Activated CD8-positive, alpha-beta memory T cell treated with anti-CD3 and anti-CD28 coated beads, Interleukin-2, amount 50 U/mL, for 4 hours (primary cell): ENCODE results near the gene INPP5A.

ENCODE experiments used
- DNase-seq: peaks from one replicate; pipeline ENCODE4 v3.0.0-alpha.2; 2020

Gene INPP5A

DNA sequence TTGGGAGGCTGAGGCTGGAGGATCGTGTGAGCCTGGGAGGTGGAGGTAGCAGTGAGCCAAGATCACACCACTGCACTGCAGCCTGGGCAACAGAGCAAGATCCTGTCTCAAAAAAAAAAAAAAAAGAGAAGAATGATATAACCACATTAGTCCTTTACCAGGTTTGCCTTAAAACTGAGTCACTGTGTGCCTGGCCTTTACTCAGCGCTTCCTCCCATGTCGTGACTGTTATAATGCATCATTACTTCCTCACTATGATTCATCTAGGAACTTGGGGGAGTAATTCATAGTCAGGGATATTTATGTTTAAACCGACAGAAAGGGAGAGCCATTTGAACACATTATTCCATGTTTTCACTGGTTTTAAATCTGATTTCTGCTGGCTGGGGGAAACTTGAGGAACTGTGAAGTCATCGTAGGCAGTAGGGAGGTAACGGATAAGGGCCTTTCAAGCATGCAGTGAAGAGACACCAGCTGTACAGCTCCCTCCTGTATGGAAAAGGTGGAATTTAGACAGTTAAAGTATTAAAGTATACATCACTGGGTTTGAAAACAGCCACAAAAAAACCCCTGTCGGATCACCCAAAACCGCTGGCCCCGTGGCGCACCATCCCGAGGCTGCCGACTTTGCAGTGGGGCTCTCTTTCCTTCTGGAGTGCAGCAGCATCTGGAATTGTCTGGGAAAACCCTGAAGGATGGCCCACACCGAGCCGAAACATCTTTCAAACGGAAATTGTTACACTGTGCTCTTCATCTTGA is 128.5 kb downstream of the INPP5A start:
- no peak for DNase-seq

DNA sequence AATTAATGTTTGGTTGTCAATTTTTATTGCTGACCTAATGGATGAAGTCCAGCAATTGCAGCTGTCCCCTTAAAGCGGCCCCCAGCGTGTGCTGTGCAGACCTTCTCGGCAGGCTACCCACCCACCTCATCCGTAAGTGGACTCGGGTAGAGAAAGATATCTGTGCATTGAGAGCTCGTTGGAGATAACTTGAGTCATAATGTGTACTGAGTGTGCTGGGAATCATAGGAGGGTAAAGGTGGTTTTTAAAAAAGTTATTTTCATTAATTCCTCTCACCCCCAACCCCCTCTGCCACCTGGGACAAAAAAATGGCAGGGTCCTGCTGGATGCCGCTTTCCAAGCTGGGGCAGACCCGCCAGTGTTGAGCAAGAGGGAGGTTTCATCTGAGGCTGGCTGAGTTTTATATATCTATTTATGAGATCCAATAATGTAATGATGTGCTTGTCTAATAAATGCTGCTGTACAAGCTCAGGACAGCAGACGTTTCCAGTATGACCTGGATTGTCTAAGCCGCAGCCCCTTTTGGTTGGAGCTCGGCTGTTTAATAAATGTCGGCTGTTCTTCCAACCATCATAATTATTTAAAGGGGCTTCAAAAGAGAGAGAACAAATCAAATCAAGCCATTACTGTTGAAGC is 129.2 kb downstream of the INPP5A start:
- no peak for DNase-seq

GRCh38 chr10:132667342-132668047 is 129.9 kb downstream of the INPP5A start:
- DNase-seq = no peak

DNA sequence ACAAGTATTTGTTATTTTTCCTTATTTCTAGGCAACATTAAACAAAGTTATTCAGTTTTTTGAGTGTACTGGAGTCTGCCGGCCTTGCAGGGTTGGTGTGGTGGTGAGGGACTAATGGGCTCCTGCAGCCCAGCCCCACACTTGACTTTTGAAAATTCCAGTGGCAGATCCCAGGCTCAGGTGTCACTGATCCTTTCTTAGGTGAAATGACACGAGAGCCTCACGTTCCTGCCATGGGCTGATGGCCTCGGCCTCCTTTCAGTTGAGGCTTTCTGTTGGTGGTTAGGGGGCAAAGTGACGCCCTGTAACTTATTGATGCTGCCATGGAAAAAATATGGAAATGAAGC is 130.4 kb downstream of the INPP5A start:
- no peak for DNase-seq

GRCh38 chr10:132669208-132669861 is 131.7 kb downstream of the INPP5A start:
- DNase-seq = no peak

DNA sequence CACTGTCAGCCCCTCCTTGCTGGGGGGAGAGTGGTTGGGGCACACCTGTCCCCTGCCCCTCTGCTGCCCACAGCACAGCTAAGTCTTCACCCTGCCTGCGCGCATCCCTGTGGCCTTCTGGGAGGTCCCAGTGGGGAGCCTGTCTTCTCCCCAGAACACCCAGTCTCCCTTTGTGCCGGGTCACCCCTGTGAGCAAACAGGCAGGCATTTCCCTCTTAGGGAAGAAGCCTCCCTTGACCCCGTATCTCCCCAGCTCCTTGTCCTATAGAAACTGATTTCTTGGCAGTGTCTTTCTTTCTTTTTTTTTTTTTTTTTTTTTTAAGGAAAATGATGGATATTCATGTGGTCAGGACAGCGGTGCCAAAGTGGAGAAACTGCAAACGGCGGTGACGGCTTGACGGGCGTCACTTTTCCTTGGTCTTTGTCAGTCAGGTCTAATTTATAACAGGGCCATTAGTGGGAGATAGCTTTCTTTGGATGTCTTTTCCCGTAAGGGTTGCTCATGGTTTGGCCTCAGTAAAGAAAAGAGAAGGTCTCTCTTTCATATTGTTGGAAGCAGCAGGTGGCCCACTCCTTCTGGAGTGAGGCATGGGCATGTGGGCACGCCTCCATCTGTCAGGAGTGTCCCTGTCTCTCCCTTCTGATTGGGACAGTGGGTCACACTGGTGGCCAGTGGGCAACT is 133.1 kb downstream of the INPP5A start:
- DNase-seq = no peak

DNA sequence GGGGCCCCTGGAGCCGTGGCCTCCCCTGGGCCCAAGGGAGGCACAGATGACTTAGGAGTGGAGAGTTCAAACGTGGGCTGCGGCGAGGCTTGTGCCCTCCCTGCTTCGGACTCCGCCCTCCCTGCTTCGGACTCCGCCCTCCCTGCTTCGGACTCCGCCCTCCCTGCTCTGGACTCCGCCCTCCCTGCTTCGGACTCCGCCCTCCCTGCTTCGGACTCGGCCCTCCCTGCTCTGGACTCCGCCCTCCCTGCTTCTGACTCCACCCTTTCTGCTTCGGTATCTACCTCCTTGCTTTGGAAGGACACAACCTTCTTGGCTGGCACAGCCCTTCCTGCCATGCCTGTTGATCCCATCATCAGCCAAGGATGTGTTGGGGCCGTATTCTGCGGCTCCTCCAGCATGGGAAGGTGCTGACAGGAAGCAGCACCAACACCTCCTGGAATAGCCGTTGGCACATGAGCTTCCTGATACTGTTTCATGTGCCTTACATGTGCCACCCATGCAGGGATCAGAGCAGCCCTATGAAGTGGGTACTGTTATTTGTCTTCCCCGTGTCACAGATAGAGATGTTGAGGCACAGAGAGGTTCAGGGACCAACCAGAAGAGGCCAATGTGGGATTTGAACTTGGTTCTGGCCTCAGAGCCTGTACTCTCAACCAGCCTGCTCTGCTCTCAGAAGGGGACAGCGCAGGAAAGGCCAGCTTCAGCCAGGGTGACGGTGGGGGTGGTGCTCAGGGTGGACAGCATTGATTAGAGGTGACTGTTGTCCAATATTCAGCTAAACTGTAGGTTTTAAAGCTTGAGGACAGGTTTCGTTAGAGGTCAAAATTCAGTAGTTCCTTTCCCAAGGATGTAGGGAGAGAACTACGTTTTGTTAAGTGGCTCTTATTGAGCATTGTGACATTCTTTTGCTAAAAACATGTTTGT is 133.9 kb downstream of the INPP5A start:
- DNase-seq = no peak

DNA sequence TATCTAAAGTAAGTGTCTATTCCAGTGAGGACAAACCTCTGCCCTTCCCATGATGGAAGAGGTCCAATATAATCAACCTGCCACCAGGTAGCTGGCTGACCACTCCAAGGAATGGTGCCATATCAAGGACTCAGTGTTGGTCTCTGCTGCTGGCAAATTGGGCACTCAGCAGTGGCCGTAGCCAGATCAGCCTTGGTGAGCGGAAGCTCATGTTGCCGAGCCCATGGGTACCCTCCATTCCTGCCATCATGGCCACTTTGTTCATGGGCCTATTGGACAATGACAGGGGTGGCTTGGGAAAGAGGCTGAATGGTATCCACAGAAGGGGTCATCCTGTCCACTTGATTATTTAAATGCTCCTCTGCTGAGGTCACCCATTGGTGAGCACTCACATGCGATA is 136.2 kb downstream of the INPP5A start:
- DNase-seq = peak; percentile 1

DNA sequence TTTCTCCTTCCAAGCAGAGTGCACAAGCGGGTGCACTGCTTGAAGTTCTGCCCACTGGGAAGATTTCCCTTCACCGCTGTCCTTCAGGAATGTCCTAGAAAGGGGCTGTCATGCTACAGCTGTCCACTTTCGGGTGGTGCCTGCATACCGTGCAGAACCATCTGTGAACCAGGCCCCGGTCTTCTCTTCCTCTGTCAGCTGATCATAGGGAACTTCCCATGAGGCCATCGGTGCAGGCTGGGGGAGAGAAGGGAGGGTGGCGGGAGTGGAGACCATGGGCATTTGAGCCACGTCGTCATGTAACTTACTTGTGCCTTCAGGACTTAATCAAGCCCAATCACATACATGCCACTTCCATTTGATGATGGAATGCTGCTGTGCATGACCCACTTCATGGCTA is 136.7 kb downstream of the INPP5A start:
- no peak for DNase-seq

- peak; percentile 7 for DNase-seq
These were observed 137.6 kb downstream of the INPP5A start for GRCh38 chr10:132675031-132675740.

DNA sequence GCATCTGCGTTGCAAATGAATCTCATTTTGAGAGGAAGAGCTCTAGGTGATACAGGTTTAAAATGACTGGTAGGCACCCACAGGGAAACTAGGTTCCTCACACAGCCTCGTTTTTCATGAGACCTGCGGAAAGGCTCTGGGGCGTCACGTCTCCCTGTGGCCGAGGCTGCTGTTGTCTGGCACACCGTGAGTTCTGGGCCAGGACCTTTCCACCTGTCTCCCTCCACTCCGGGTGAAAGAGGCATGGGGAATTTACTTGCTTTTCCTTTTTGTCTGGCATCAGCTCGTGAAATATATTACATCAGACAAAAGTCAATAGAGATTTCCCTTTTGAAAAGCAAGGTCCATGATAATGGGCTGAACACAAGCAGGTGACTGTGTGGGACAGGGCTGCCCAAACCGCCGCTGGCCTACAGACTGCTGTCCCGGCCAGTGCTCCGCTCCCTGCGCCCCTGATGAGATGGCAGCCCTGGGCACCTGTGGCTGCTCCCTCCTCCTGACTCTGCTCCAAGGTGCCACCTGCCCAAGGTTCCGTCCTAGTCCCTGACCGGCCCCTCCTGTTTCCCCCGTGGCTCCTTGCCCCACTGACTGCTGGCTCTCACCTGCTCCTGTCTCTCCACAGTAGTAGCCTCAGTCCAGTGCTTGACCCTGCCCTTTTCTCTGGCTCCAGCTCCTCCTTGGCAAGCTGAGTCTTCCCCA is 138.8 kb downstream of the INPP5A start:
- peak; percentile 7 for DNase-seq

- DNase-seq = peak; percentile 8
These were observed 139.5 kb downstream of the INPP5A start for GRCh38 chr10:132677096-132677472.

DNA sequence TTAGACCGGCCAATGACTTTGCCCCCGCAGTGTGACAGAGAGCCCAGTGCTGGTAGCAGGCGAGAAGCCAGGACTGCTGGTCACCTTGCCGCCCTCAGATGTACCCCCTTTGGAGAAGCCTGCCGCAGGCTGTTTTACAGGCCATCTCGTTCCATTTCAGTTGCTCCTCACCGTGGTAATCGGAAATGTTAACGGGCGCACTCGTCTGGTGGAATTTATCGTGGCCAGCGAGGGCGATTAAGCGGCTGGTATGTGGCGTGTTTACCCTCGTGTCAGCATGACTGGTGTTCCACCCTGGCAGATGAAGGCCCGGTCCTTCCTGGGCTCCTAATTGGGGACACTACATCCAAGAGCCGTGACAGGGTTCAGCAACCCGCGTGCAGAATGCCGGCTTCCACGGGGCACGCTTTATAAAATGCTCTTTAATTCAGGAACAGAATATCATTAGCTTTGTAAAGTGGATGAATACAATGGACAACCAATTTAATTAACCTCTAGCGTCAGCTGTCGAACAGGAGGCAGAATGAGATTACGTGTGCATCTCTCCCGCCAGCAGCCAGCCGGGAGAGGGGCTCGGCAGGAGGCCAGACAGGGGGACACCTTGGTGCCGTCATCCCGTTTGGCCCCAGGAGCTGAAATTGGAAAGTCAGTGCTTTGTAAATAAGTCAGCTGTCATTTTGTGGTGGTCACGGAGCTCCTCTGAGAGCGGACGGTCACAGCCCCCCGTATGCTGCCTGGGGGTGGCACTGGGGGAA is 140.1 kb downstream of the INPP5A start:
- DNase-seq = peak; percentile 9

DNA sequence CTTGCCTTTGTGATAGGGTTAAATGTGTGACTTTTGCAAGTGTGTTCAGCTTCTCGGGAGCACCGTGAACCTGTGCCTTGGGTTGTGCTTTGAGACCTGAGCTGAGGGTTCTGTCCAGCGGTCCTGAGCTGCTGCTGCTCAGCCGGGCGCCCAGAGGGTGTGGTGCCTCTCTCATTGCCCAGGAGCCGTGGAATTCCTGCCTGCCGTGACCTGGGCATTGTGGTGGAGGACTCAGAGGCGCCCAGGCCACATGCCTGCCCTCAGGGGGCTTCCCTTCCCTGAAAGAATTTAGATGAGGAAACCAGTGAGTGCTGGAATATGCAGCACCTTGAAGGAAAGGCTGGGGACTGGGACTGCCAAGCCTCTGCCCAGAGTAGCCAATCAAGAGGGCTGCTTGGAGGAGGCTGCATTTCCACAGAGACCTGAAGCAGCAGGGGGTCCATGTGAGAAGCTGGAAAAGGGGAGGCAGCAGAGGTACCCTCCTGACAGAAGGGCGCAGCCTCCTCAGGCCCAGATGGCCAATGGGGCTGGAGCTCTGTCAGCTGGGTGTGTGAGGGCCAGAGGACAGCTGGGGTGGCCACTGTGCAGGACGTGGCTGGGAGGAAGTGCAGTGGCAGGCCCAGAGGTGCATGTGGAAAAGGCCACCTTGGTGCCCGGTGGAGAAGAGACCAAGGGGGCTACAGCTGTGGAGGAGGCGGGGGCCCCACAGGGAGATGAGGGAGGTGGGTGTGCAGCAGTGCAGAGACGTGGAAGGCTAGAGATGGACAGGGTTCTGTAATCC is 141.0 kb downstream of the INPP5A start:
- DNase-seq = peak; percentile 10

DNA sequence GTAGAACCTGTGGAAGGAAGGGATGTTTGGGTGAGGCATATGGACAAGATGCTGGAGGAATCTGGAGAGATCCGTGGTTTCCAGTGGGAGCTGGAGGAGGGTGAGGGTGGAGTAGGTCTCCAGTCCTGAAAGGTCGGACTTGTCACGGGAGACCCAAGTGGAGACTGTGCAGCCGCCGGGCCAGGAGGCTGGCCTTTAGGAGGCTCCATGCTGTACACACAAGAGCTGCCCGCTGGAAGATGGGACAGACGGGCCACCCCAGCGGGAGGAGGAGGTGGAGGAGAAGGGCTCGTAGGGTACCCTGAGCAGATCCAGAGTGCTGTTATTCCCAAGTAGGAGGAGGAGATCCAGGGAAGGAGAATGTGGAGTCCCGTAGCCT is 141.6 kb downstream of the INPP5A start:
- peak; percentile 5 for DNase-seq

- peak; percentile 4 for DNase-seq
These were observed 142.1 kb downstream of the INPP5A start for GRCh38 chr10:132679640-132680039.

- peak; percentile 7 for DNase-seq
These were observed 143.2 kb downstream of the INPP5A start for GRCh38 chr10:132680741-132681140.

GRCh38 chr10:132681858-132682755 is 144.5 kb downstream of the INPP5A start:
- peak; percentile 1 for DNase-seq
